GM12875 (cell line): ENCODE results near the gene CHMP2A.

ENCODE experiments used
- H3K4me3 ChIP-seq: one replicate; pipeline ENCODE4 v1.5.1; 2011; ENCODE audit warnings: low read depth, low read length, control low read depth
- CTCF ChIP-seq: IDR thresholded peaks from 2 replicates; pipeline ENCODE4 v1.5.1; 2011; ENCODE audit warnings: low read depth, mild to moderate bottlenecking, control low read depth, inconsistent platforms, low read length, moderate library complexity, borderline replicate concordance; ENCODE audit not compliant: insufficient read depth

Gene CHMP2A

DNA sequence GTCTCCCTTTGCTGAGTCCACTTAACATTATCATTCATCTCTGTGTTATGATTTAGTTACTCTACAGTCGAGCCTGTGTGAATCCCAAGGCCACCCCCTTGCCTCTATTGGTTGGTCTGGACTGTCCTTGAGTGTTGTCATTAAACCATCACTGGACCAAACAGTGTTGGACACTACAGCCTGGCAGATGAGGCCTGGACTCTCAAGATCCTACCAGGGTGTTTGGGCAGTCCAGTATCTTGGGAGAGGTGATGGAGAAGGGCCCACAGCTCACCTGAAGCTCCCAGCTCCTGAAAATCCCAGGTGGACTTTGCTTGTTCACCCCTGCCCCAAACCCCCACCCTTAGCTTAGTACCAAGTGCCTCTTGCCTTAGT, 3.8 kb downstream of the CHMP2A start:
- no peak overlapping the region for H3K4me3 ChIP-seq
- TF ChIP-seq CTCF = no peak

DNA sequence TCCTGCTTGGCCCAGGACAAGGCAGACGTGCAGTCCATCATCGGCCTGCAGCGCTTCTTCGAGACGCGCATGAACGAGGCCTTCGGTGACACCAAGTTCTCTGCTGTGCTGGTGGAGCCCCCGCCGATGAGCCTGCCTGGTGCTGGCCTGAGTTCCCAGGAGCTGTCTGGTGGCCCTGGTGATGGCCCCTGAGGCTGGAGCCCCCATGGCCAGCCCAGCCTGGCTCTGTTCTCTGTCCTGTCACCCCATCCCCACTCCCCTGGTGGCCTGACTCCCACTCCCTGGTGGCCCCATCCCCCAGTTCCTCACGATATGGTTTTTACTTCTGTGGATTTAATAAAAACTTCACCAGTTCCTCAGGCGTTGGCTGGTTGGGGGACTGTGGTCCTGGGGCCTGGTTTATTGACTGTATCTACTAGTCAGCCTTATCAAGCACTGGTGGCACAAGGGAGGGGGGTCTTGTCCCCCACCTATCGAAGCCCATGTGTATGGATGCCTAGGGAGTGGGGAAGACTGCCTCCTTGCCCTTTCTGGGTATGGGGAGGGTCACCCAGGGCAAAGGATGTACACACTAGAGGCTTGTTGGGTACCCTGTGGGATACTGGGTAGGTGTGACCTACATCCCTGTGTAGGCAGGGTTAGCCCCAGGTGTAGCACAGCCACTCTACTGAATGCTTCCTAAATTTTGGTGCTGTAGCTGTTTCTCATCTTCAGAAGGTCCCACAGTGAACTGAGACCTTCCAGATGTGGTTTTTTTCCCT, 4.4 kb downstream of the CHMP2A start:
- TF ChIP-seq CTCF = no peak
- no peak overlapping the region for H3K4me3 ChIP-seq

GRCh38 chr19:58549664-58550361, 5.1 kb downstream of the CHMP2A start:
- H3K4me3 ChIP-seq = no peak overlapping the region
- TF ChIP-seq CTCF = no peak

DNA sequence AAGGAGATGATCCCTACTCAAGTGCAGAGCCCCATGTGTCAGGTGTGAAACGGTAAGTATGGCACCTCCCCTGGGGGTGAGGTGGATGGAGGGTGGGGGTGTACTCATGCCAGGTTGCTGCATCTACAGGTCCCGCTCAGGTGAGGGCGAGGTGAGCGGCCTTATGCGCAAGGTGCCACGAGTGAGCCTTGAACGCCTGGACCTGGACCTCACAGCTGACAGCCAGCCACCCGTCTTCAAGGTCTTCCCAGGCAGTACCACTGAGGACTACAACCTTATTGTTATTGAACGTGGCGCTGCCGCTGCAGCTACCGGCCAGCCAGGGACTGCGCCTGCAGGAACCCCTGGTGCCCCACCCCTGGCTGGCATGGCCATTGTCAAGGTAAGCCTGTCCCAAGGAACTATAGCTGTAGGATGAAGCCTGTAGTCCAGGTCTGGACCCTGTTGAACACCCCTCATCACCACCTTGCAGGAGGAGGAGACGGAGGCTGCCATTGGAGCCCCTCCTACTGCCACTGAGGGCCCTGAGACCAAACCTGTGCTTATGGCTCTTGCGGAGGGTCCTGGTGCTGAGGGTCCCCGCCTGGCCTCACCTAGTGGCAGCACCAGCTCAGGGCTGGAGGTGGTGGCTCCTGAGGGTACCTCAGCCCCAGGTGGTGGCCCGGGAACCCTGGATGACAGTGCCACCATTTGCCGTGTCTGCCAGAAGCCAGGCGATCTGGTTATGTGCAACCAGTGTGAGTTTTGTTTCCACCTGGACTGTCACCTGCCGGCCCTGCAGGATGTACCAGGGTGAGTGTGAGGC, 5.8 kb downstream of the CHMP2A start:
- no peak overlapping the region for H3K4me3 ChIP-seq
- no peak for TF ChIP-seq CTCF

- H3K4me3 ChIP-seq = no peak overlapping the region
- TF ChIP-seq CTCF = no peak
Measured at GRCh38 chr19:58547323-58548312, 7.3 kb downstream of the CHMP2A start.

- TF ChIP-seq CTCF = no peak
- H3K4me3 ChIP-seq = peak overlapping the region; percentile 99
Measured at GRCh38 chr19:58546019-58546530, 8.8 kb downstream of the CHMP2A start.
